ENCODE measurements around the gene SLC7A11.

Gene SLC7A11

DNA sequence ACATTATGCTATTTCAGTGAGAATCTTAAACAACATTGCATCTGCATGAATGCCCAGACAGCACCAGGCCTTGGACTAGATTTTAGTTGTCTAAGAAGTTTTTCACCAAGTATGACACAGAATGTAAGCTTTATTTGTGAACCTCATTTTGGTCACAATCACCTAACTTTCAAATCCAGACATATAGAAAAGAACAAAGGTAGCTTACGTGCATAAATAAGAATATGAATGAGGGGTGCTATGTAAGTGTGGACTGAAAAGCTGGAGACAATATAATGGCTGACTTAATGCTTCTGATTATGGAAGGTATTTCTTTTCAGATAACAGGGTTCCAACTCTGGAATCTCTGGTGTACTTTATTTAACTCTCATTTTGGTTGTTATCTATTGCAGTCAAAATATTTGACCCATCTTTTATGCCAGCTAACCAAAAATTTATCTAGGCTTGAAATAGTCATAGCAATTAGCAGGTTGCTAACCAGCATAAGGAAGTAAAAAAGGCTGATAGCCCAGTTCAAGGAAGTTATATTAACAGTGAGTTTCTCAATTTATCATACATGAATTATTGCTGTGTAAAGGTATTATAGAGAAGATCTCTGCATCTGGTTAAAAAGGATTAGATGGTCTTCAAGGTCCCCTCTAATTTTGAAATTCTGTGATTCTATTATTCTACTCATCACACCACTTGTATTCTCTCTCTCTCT, 36.5 kb downstream of the SLC7A11 start:
- FAIRE-seq = no peak

DNA sequence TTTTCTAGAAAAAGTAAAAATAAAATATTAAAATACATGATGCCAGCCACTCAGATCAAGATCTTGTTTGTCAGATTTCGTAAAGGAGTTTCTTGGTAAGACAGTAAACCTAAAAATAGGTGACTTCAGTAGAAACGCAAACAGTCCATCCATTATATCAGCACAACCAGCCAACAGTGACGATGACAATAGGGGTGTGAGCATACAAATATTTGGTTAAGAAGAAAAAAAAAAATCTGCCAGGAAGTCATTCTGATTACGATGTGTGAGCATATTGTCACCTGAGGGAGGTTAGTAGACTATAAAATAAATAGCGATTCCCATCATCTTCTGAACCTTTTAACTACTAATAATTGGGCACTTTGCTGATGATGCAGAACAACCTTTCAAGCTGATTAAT, 37.6 kb downstream of the SLC7A11 start:
- FAIRE-seq = no peak

- no peak for FAIRE-seq
These were observed 39.5 kb downstream of the SLC7A11 start for GRCh38 chr4:138202686-138203085.

- FAIRE-seq = no peak
These were observed 41.9 kb downstream of the SLC7A11 start for GRCh38 chr4:138200236-138200590.

DNA sequence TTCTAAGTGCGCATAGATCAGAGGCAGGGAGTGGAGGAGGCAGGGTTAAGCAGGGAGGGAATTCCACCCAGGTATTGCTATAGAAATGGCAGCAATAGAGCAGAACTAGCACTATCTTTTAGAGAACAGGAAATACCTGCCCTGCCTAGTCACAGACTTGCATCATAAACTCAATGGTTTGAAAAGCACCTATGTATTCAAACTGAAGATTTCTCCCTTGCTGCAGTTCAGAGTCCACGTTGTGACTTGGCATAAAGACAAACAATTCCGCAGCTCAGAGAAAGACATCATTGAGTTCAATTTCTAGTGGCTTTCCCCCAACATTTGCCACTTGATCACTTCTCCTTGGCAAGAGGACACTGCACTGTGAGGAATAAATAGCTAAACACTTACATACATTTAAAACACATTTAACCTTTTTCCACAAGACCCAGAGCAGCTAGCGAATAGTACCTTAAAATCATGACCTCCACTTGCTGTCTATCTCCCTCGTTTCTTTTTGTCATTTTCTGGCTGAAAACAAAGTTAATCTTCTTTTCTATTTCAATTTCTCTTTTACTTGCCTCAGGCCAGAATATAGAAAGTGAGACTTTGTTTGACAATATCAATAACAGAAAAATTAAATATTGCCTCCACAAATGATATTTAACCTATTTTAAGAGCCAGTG, 42.4 kb downstream of the SLC7A11 start:
- no peak for FAIRE-seq

- FAIRE-seq = no peak
These were observed 46.0 kb downstream of the SLC7A11 start for GRCh38 chr4:138196153-138196552.

DNA sequence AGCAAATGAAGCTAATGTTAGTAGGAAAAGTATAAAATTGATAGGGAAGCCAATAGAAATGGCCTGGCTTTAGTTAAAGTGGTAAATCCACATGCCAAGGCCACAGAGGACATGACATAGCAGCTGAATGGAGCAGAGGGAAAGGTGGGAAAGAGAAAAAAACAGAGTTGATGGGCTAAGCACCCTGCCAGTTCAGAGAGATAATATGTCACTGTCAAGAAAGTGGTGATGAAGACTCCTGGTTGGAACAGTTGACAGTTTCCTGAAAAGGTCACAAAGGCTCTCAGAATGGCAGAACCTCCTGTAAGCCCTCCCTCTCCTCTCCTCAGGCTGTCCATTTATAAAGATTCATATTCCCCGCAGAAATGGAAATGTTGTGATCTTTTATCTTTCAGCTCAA, 48.2 kb downstream of the SLC7A11 start:
- no peak for FAIRE-seq

DNA sequence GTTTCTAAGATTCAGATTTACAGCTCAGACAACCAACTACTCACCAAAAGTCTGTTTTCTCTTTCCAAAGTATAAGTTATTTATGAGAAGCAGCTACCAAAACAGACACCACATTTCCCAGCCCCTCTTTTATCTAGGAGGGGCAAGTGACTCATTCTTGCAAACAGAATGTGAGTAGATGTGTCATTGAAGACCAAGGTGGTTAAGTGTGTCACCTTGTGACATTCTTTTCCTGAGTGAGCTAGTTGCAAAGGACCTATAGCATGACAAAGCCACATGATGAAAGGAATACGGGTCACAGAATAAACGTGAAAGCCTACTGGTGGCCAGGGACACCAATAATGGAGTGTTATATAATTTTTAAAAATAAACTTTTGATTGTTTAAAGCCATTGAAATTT, 50.0 kb downstream of the SLC7A11 start:
- no peak for FAIRE-seq

DNA sequence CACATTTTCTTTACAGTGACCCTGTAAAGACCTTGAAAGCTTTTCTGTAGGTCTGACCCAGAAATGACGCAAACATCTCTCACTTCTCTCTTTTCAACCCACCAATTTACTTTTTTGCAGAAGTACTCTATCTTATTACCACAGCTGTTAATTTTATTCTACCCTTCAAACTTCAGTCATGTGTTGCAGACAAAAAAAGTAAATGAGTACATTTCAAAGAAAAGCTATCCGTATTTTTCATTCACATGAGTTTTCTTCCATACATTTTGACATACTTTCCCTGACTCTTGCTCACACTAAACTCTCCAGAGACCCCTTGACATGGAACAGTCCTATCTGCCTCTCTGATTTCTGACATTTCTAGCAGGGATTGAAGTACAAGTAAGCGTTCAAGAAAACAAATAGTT, 51.7 kb downstream of the SLC7A11 start:
- FAIRE-seq = no peak

DNA sequence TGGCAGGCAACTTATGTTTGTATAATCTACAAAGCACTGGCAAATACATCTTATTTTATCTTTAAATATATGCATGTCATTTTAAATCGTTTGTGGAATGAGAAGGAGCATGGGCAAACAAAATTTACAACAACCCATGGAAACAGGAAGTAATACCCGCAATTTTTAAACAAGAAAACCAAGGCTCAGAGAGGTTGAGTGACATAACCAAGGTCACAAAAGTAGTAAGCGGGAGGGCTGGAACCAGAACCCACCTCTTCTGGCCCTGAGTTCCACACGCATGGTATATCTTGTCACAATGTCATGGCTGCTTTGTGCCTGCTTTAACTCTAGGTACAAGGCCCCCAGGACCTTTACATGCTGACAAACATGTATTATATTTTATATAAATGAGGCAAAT, 52.9 kb downstream of the SLC7A11 start:
- no peak for FAIRE-seq

DNA sequence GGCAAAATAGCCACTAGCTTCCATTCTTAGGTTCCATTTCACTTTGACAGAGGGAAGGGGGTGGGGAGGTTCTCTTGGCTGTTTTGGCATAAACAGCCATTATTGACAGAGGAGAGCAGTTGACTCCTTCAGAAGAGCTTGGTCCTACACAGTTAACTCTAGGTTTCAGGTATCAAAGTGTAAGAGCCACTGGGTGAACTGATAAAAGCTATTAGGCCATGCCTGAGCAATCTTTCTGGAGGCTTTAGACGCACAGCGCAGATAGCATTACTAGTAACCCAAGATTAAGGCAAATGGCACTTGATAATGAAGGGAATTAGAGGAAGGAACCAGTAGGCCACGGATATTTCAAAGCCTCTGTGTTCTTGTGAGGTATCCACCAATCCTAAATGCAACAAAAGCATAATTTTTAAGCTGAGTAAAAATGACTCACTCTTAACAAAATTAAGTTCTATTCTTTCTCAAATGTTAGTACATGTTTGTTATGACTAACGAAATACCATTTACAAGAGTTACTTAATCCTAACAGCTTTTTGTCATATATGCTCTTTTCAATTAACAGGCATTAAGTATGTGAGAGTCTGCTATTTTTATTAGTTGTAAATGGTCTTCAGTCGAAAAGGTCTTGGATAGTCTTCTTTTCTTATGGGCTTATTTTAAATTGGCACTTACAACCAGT, 53.6 kb downstream of the SLC7A11 start:
- FAIRE-seq = no peak

DNA sequence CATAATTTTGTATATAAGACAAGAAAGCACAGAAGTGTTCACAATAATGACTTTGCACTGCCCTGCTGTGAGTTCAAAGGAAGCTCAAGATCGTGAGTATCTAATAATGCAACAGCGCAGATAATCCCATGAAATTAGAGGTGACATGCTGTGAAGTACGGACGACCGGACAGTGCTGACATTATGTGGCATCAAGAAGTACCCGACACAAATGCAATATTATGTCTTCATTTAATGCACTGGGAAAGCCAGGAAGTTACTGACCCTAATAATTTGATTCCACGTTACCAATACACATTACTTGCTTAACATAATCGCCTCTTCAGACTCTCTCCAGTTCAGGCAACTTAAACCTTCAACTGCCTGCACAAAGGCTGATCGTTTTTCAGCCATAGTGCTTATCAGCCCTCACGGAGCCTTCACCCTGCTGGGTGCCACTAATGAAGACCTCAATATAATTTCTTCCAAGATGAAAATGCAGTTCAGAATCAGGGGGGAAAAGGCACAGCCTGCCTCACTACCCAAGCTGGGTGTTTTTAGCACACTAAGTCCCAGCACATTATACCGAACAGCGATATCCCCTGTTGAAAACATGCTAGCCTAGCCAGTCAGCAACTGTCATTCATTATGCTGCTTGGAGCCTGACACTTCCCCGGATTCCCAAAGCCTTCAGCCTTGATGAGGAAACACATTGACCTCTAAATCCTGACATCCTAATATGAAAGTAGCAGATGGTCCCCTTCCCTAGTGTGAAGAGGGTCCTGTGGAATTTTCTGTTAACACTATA, 56.1 kb downstream of the SLC7A11 start:
- FAIRE-seq = no peak

DNA sequence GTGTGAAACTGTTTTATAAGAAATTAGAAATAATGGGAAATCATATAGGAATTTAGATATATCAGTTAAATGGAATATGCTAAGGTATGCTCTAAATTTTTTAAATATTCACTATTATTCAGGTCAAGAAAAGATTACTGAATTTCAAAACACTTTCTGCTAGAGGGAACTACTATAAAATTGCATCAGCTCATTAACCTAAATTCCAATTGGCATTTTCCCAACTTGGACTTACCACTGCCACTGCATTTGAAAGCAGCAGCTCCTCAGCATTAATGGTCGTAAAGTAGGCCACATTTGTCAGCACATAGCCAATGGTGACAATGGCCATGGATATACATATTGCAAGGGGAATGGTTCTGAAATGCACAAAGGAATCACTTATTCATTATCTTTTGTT, 57.3 kb downstream of the SLC7A11 start:
- FAIRE-seq = no peak

DNA sequence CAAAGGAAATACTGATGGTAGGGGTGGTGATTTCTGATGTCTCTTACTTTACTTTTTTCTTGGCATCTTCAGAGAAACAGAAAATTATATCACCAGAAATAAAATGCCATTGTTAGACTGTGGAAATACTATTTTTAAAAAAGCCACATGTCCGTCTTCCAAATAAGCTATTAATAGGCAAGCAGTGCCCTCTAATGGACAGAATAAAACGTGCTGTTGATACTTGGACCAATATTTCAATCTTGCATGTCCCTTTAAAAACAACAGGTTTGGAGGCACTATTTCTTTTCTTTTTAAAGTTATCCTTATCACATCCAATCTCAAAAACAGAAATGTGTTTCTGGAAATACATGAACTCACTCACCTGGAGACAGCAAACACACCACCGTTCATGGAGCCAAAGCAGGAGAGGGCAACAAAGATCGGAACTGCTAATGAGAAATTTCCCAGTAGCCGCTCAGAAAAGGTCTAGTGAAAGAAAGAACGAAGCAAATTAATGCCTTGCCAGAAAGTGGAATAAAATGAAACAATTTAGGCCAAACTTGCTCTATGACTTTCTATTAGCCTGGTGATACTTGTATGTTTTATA, 59.2 kb downstream of the SLC7A11 start:
- FAIRE-seq = peak; percentile 74

- FAIRE-seq = no peak
These were observed 60.9 kb downstream of the SLC7A11 start for GRCh38 chr4:138181287-138181686.

GRCh38 chr4:138178566-138178965, 63.6 kb downstream of the SLC7A11 start:
- FAIRE-seq = no peak

DNA sequence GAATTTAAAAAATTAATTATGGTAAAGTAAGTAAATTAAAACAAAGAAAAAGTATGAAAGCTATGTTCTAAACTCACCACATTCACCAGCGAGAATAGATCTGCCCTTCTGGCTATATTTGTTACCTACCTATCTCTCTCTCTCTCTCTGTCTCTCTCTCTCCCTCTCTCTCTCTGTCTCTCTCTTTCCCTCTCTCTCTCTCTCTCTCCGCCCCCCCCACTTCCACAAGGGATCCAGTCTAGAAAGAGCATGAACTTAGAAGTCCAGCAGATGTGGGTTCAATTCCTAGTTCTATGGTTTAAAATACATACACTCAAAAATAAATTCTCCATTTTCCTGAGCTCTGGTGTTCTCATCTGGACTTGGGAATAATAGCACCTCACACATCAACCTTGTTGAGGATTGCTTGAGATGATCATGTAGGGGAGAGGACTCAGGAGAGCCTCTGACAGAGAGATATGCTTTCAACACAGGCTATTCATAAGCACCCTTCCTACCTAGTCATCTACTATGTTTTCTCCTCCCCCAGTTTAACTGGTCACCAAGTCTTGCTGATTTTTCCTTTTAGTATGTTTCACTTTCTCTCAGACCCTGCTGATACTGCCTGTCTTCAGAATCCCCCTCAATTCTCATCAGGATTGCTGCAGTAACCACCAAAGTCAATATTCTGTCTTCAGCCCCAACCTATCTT, 64.7 kb downstream of the SLC7A11 start:
- no peak for FAIRE-seq

DNA sequence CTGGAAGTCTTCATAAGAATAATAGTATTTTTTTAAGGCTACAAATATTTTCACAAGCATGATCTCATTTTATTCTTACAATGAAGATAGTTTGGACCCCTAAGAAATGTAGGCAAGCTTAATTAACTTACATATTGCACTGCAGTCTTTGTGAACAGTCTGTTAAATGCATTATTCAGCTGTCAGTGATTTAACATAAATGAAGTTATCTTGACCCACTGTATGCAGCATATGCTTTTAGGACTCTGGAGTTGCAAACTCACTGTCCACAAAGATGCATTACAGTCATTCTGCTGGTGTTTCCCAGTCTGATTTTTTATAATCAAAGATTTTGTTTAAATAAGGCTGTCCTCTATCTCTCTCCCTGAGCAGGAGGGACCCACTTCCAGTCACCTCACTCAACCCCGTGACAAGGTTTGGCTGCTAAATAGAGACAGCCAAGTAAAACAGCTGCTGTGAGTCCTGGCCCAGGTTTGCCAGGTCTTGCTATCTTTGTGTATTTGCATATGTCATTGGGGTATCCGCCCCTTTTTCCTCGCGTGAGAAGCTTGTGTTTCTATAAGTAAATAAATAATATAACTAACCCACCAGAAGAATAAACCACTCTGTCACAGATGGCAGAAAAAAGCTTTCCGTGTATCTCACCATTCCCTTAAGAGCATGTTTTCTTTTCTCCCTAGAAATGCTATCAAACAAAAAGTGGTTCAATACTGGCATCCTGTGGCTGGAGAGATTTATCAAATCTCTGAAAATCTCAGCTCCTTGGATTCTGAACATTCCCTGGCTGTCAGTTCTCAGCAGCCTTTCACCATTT, 67.0 kb downstream of the SLC7A11 start:
- FAIRE-seq = no peak

DNA sequence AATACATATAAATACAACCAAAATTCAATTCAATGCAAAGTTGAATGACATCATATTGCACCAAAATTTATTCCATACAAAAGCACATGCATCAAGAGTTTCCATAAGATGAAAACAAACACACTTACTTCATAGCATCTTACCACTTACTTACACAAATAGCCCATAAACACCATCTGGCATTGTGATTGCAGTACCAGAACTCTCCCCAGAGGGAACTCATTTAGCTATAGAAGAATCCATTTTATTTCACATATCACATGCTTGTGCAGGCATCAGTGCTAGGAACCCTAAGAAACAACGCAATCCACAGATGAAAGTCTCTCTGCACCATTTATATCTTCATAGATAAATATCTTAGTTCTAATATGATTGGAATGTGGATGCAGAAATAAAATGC, 77.9 kb downstream of the SLC7A11 start:
- no peak for FAIRE-seq

DNA sequence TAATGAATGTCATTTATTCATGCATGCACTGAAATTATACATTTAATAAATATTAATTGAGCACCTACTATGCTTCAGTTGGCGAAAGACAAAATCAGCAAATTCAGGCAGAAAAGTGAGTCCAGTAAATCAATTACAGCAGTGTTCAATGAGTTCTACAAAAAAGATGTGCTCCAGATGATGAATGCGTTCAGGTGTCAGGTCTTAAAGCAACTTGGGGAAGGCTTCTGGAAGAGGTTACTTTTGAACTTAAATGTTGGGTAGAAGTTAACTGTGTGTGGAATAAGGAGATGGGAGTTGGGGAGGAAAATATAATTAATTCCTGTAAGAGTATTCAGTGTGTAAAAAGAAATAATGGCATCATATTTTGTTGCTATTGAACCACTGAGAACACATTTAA, 79.0 kb downstream of the SLC7A11 start:
- no peak for FAIRE-seq

- peak; percentile 45 for FAIRE-seq
These were observed 79.9 kb downstream of the SLC7A11 start for GRCh38 chr4:138162259-138162658.

Data from endometrium (tissue), 2 donors.